GM18870 (cell line): ENCODE data around the gene CAMK4.

Experiments
- ATAC-seq: cut with Tn5 transposase; IDR thresholded peaks from one replicate; pipeline ENCODE4 v1.9.1; 2021; ENCODE audit warnings: moderate library complexity; ENCODE audit not compliant: unreplicated experiment

CAMK4 gene

GRCh38 chr5:111478266-111478665 is 254.1 kb downstream of the CAMK4 start:
- ATAC-seq: no peak

- no peak for ATAC-seq
Observed at GRCh38 chr5:111478898-111479297, 254.7 kb downstream of the CAMK4 start.

GRCh38 chr5:111480346-111480745 is 256.2 kb downstream of the CAMK4 start:
- ATAC-seq: no peak

- no peak for ATAC-seq
Observed at GRCh38 chr5:111486055-111486454, 261.9 kb downstream of the CAMK4 start.

GRCh38 chr5:111486926-111487325 is 262.7 kb downstream of the CAMK4 start:
- no peak for ATAC-seq

GRCh38 chr5:111488353-111488752 is 264.2 kb downstream of the CAMK4 start:
- ATAC-seq: no peak

- ATAC-seq: no peak
Observed at GRCh38 chr5:111493031-111493430, 268.8 kb downstream of the CAMK4 start.

- ATAC-seq: no peak
Observed at GRCh38 chr5:111494355-111494999, 270.3 kb downstream of the CAMK4 start.

GRCh38 chr5:111495159-111495558 is 271.0 kb downstream of the CAMK4 start:
- no peak for ATAC-seq

GRCh38 chr5:111498346-111498745 is 274.2 kb downstream of the CAMK4 start:
- ATAC-seq: peak; percentile 59

- no peak for ATAC-seq
Observed at GRCh38 chr5:111502956-111503355, 278.8 kb downstream of the CAMK4 start.

- no peak for ATAC-seq
Observed at GRCh38 chr5:111505096-111505495, 280.9 kb downstream of the CAMK4 start.

GRCh38 chr5:111507276-111507675 is 283.1 kb downstream of the CAMK4 start:
- no peak for ATAC-seq

GRCh38 chr5:111509119-111509518 is 284.9 kb downstream of the CAMK4 start:
- ATAC-seq: no peak

GRCh38 chr5:111511174-111511830 is 287.1 kb downstream of the CAMK4 start:
- no peak for ATAC-seq

GRCh38 chr5:111511831-111512374 is 287.7 kb downstream of the CAMK4 start:
- peak; percentile 14 for ATAC-seq

GRCh38 chr5:111512375-111513130 is 288.4 kb downstream of the CAMK4 start, which contains the start of gene STARD4:
TSS of gene STARD4 (minus strand) at chr5:111512535. CDS start at chr5:111507433, 5,102 bp downstream.
- ATAC-seq: peak; percentile 94

- no peak for ATAC-seq
Observed at GRCh38 chr5:111513131-111513520, 288.9 kb downstream of the CAMK4 start.

GRCh38 chr5:111514087-111514486 is 289.9 kb downstream of the CAMK4 start:
- no peak for ATAC-seq

GRCh38 chr5:111517853-111518501 is 293.8 kb downstream of the CAMK4 start:
- ATAC-seq: peak; percentile 63

GRCh38 chr5:111518777-111519176 is 294.6 kb downstream of the CAMK4 start:
- no peak for ATAC-seq
